ENCODE results near the gene PSME4. TPM values are rescaled to one million over a fixed set of nuclear protein-coding genes. Genes with fewer than 3 reads are reported as not detected.
"Not testable (repeated sequence)": the region's sequence is repeated elsewhere in the genome, so short reads cannot be mapped to it uniquely, and the experiment has no call there.

Gene PSME4
- total and polyA plus RNA-seq, 4 donors: 15.4 to 52.8 (median 28.4) TPM

DNA sequence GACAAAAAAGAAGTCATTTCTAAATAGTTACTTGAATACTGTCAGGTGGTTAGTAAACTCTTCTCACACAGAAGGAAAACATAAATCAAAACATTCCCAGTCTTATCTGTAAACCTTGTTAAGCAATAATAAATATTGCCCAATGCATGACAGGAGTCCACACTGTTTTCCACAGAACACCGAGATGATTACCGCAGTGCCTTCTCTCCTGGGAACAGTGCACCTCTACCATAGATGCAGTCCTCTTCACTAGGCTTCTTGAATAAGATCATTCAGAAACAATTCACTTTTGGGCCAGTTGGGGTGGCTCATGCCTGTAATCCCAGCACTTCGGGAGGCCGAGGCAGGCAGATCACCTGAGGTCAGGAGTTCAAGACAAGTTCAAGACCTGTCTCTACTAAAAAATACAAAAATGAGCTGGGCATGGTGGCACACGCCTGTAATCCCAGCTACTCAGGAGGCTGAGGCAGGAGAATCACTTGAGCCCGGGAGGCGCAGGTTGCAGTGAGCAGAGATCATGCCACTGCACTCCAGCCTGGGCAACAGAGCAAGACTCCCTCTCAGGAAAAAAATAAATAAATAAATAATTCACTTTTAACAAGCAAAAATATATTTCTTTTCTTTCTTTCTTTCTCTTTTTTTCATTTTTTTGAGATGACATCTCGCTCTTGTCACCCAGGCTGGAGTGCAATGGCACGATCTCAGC, 119.6 kb downstream of the PSME4 start:
- TF ChIP-seq FOXA2 (IDR thresholded peaks at IDR 0.05) (peak; percentile 51), YY1 (IDR thresholded peaks at IDR 0.05) (peak; percentile 71), JUND (IDR thresholded peaks at IDR 0.05) (peak; percentile 76 to 80), HNF4A (conservative IDR thresholded peaks at IDR 0.05) (peak; percentile 89 to 90), SP1 (IDR thresholded peaks at IDR 0.05) (peak; percentile 81), TAF1 (conservative IDR thresholded peaks at IDR 0.05) (peak; percentile 69), RXRA (IDR thresholded peaks at IDR 0.05) (peak; percentile 90 to 92), FOXA1 (IDR thresholded peaks at IDR 0.05) (peak; percentile 61), HNF4G (IDR thresholded peaks at IDR 0.05) (peak; percentile 71), RAD21 (IDR thresholded peaks at IDR 0.05) (peak; percentile 47 to 50), GABPA (IDR thresholded peaks at IDR 0.05 in 1 of 2, conservative IDR thresholded peaks at IDR 0.05 in 1 of 2) (peak in 1 of 2 donors; percentile 41)
- TF ChIP-seq, protein P1, sequence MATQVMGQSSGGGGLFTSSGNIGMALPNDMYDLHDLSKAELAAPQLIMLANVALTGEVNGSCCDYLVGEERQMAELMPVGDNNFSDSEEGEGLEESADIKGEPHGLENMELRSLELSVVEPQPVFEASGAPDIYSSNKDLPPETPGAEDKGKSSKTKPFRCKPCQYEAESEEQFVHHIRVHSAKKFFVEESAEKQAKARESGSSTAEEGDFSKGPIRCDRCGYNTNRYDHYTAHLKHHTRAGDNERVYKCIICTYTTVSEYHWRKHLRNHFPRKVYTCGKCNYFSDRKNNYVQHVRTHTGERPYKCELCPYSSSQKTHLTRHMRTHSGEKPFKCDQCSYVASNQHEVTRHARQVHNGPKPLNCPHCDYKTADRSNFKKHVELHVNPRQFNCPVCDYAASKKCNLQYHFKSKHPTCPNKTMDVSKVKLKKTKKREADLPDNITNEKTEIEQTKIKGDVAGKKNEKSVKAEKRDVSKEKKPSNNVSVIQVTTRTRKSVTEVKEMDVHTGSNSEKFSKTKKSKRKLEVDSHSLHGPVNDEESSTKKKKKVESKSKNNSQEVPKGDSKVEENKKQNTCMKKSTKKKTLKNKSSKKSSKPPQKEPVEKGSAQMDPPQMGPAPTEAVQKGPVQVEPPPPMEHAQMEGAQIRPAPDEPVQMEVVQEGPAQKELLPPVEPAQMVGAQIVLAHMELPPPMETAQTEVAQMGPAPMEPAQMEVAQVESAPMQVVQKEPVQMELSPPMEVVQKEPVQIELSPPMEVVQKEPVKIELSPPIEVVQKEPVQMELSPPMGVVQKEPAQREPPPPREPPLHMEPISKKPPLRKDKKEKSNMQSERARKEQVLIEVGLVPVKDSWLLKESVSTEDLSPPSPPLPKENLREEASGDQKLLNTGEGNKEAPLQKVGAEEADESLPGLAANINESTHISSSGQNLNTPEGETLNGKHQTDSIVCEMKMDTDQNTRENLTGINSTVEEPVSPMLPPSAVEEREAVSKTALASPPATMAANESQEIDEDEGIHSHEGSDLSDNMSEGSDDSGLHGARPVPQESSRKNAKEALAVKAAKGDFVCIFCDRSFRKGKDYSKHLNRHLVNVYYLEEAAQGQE (IDR thresholded peaks at IDR 0.05): peak; percentile 57
- TF ChIP-seq, protein P2, sequence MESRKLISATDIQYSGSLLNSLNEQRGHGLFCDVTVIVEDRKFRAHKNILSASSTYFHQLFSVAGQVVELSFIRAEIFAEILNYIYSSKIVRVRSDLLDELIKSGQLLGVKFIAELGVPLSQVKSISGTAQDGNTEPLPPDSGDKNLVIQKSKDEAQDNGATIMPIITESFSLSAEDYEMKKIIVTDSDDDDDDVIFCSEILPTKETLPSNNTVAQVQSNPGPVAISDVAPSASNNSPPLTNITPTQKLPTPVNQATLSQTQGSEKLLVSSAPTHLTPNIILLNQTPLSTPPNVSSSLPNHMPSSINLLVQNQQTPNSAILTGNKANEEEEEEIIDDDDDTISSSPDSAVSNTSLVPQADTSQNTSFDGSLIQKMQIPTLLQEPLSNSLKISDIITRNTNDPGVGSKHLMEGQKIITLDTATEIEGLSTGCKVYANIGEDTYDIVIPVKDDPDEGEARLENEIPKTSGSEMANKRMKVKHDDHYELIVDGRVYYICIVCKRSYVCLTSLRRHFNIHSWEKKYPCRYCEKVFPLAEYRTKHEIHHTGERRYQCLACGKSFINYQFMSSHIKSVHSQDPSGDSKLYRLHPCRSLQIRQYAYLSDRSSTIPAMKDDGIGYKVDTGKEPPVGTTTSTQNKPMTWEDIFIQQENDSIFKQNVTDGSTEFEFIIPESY (IDR thresholded peaks at IDR 0.05): peak; percentile 65
- H3K4me3 ChIP-seq (ENCODE audit: low read depth in 1 of 3, low read length in 3 of 3): not testable (repeated sequence)

DNA sequence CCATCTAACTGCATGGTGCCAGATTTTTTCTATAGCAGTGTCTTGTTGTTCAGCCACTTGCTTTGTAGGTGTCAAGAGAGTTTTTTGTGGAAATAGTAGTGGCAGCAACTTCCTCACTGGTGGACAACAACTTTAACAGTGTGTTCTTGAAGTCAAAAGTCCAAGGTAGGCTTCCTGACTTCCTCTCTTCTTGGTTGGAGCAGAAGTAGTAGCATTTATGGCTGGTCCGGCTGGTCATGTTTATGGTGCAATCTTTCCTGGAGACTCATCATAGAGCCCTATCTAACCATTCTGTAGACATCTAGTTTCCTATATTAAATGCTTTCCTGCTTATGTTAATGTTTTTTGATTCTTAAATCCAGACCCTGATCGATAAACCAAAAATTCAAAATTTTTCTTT, 122.7 kb downstream of the PSME4 start:
- H3K4me3 ChIP-seq (ENCODE audit: low read depth in 1 of 3, low read length in 3 of 3): no peak overlapping the region
- H3K27ac ChIP-seq (ENCODE audit: low read depth in 1 of 2, low read length in 2 of 2): no peak overlapping the region
- DNase-seq (ENCODE audit: low spot score): no peak
- WGBS: 93% methylated on average over 2 of the region's 2 CpGs
- no peaks in the 10 kb centered on the region for H3K27me3 ChIP-seq (ENCODE audit: control insufficient read depth in 4 of 4, insufficient read depth in 4 of 4, low read length in 3 of 4)
- H3K4me1 ChIP-seq (ENCODE audit: control insufficient read depth in 4 of 4, insufficient read depth in 4 of 4, low read length in 3 of 4): peaks cover 0 to 9% (median 2%) of the 10 kb centered on the region in 4 donors
- no peak overlapping the region for H3K9ac ChIP-seq (ENCODE audit: low read depth in 1 of 2, low read length in 2 of 2)
- H3K36me3 ChIP-seq (ENCODE audit: control insufficient read depth in 4 of 4, insufficient read depth in 3 of 4, low read depth in 1 of 4, low read length in 3 of 4): peaks cover 0 to 4% (median 0%) of the 10 kb centered on the region in 4 donors
- H3K9me3 ChIP-seq (ENCODE audit: control insufficient read depth in 4 of 4, low read length in 3 of 4): no peaks in the 10 kb centered on the region
- TF ChIP-seq FOXA1 (IDR thresholded peaks at IDR 0.05) (no peak), RXRA (IDR thresholded peaks at IDR 0.05) (no peak), EGR1 (IDR thresholded peaks at IDR 0.05; ENCODE audit: low read depth in 2 of 2) (no peak), JUND (IDR thresholded peaks at IDR 0.05) (no peak), NR2F2 (IDR thresholded peaks at IDR 0.05) (no peak), YY1 (IDR thresholded peaks at IDR 0.05) (no peak), GABPA (IDR thresholded peaks at IDR 0.05 in 1 of 2, conservative IDR thresholded peaks at IDR 0.05 in 1 of 2) (no peak), HNF4A (conservative IDR thresholded peaks at IDR 0.05) (no peak), FOXA2 (IDR thresholded peaks at IDR 0.05) (no peak)
- TF ChIP-seq, protein P3, sequence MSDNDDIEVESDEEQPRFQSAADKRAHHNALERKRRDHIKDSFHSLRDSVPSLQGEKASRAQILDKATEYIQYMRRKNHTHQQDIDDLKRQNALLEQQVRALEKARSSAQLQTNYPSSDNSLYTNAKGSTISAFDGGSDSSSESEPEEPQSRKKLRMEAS (IDR thresholded peaks at IDR 0.05): no peak
- TF ChIP-seq, protein P4, sequence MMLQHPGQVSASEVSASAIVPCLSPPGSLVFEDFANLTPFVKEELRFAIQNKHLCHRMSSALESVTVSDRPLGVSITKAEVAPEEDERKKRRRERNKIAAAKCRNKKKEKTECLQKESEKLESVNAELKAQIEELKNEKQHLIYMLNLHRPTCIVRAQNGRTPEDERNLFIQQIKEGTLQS (IDR thresholded peaks at IDR 0.05): no peak
- TF ChIP-seq, protein P5, sequence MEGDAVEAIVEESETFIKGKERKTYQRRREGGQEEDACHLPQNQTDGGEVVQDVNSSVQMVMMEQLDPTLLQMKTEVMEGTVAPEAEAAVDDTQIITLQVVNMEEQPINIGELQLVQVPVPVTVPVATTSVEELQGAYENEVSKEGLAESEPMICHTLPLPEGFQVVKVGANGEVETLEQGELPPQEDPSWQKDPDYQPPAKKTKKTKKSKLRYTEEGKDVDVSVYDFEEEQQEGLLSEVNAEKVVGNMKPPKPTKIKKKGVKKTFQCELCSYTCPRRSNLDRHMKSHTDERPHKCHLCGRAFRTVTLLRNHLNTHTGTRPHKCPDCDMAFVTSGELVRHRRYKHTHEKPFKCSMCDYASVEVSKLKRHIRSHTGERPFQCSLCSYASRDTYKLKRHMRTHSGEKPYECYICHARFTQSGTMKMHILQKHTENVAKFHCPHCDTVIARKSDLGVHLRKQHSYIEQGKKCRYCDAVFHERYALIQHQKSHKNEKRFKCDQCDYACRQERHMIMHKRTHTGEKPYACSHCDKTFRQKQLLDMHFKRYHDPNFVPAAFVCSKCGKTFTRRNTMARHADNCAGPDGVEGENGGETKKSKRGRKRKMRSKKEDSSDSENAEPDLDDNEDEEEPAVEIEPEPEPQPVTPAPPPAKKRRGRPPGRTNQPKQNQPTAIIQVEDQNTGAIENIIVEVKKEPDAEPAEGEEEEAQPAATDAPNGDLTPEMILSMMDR (IDR thresholded peaks at IDR 0.05; ENCODE audit: low read depth, low read length, missing input control): no peak
- TF ChIP-seq, protein P2 (IDR thresholded peaks at IDR 0.05): no peak

More for the DNA sequence above, 119.6 kb downstream of the PSME4 start:
- WGBS: 61% methylated on average over 9 of the region's 9 CpGs
- H3K9me3 ChIP-seq (ENCODE audit: control insufficient read depth in 4 of 4, low read length in 3 of 4); H3K27me3 ChIP-seq (ENCODE audit: control insufficient read depth in 4 of 4, insufficient read depth in 4 of 4, low read length in 3 of 4); DNase-seq (ENCODE audit: low spot score); H3K4me1 ChIP-seq (ENCODE audit: control insufficient read depth in 4 of 4, insufficient read depth in 4 of 4, low read length in 3 of 4); H3K9ac ChIP-seq (ENCODE audit: low read depth in 1 of 2, low read length in 2 of 2): not testable (repeated sequence)
- Histone ChIP-seq H3K36me3 (ENCODE audit: control insufficient read depth in 4 of 4, insufficient read depth in 3 of 4, low read depth in 1 of 4, low read length in 3 of 4) (peaks cover 5 to 18% (median 7%) of the 10 kb centered on the region in 4 donors), H3K27ac (ENCODE audit: low read depth in 1 of 2, low read length in 2 of 2) (peak overlapping the region; percentile 76 to 86)

All from liver (tissue), 9 donors.